ENCODE measurements around the gene SARS1.

DNA sequence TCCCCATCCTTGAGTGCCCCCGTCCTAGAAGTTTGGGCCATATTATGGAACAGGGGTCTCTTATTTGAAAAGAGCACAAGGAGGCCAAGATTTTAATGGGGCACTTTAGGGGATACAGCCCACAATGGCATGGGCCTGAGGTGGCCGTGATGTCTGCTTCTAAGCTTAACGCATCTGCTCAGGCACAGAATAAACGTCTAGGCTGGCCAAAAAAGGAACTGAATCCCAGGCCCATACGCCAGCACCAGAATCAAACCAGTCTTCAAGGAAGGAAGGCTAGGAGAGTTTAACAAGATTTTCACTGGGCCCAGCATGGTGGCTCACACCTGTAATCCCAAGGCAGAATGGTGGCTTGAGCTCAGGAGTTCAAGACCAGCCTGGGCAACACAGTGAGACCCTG is 9.2 kb upstream of the SARS1 start:
- TF ChIP-seq, protein P1, sequence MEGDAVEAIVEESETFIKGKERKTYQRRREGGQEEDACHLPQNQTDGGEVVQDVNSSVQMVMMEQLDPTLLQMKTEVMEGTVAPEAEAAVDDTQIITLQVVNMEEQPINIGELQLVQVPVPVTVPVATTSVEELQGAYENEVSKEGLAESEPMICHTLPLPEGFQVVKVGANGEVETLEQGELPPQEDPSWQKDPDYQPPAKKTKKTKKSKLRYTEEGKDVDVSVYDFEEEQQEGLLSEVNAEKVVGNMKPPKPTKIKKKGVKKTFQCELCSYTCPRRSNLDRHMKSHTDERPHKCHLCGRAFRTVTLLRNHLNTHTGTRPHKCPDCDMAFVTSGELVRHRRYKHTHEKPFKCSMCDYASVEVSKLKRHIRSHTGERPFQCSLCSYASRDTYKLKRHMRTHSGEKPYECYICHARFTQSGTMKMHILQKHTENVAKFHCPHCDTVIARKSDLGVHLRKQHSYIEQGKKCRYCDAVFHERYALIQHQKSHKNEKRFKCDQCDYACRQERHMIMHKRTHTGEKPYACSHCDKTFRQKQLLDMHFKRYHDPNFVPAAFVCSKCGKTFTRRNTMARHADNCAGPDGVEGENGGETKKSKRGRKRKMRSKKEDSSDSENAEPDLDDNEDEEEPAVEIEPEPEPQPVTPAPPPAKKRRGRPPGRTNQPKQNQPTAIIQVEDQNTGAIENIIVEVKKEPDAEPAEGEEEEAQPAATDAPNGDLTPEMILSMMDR (IDR thresholded peaks at IDR 0.05), result no peak
- no peak for TF ChIP-seq POLR2A (IDR thresholded peaks at IDR 0.05)

Data from Peyer's patch (tissue), 4 donors.